ENCODE measurements around the gene CNTNAP1.

DNA sequence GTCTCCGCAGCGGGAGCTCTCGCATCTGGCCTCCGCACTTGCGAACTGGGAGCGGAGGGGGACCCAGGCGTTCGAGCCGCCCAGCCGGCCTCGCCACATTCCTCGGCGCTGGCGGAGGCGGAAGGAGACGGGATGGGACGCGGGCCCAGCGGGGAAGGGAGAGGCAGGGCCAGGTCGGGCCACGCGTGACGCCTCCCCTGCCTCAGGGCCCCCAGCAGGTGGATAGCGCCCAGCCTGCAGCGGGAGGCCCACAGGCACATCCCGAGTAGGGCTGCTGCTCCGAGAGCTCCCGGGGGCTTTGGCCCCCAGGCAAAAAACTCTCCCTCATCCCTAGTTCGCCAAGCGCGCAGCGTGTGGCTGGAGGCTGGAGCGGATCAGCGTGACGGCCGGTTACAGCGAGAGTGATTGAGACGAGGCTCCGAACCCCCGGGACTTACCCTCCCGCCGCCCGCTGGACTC is 6.3 kb upstream of the CNTNAP1 start:
- TF ChIP-seq, protein P1, sequence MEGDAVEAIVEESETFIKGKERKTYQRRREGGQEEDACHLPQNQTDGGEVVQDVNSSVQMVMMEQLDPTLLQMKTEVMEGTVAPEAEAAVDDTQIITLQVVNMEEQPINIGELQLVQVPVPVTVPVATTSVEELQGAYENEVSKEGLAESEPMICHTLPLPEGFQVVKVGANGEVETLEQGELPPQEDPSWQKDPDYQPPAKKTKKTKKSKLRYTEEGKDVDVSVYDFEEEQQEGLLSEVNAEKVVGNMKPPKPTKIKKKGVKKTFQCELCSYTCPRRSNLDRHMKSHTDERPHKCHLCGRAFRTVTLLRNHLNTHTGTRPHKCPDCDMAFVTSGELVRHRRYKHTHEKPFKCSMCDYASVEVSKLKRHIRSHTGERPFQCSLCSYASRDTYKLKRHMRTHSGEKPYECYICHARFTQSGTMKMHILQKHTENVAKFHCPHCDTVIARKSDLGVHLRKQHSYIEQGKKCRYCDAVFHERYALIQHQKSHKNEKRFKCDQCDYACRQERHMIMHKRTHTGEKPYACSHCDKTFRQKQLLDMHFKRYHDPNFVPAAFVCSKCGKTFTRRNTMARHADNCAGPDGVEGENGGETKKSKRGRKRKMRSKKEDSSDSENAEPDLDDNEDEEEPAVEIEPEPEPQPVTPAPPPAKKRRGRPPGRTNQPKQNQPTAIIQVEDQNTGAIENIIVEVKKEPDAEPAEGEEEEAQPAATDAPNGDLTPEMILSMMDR (IDR thresholded peaks at IDR 0.05): no peak
- no peak for TF ChIP-seq ZFX (IDR thresholded peaks at IDR 0.05; ENCODE audit: borderline replicate concordance)

All from 22Rv1 (cell line).